Esophagus muscularis mucosa (tissue), 4 donors: Measurements from ENCODE around the gene CEP95.

ENCODE experiments used
- CTCF ChIP-seq, 3 experiments: fragments of 200-600 bp in 2 of 3; fragments of 450-650 bp in 1 of 3; sonication (generic) in 2 of 3; IDR thresholded peaks; one replicate each; pipeline ENCODE4 v1.5.1; 2017 to 2019; ENCODE audit warnings: antibody characterized with exemption in 3 of 3, mild to moderate bottlenecking in 2 of 3, moderate library complexity in 1 of 3
- EP300 ChIP-seq: sonication (generic); formaldehyde crosslinking; IDR thresholded peaks from one replicate; pipeline ENCODE4 v1.6.1; 2017; ENCODE audit warnings: antibody characterized with exemption
- POLR2A ChIP-seq: fragments of 450-650 bp; IDR thresholded peaks from one replicate; pipeline ENCODE4 v1.6.1; 2017; ENCODE audit warnings: antibody characterized with exemption, moderate library complexity, mild to moderate bottlenecking, low read depth
- POLR2AphosphoS5 ChIP-seq, 2 donors: sonication (generic); formaldehyde crosslinking; IDR thresholded peaks; one replicate each; pipeline ENCODE4 v1.6.1; 2017; ENCODE audit warnings: antibody characterized with exemption in 2 of 2

- TF ChIP-seq EP300, result no peak
- no peak for TF ChIP-seq POLR2AphosphoS5 (IDR thresholded peaks at IDR 0.05)
- no peak for TF ChIP-seq CTCF (IDR thresholded peaks at IDR 0.05)
- TF ChIP-seq POLR2A, result no peak
These were observed 48.5 kb downstream of the CEP95 start for GRCh38 chr17:64555281-64555680.
